ENCODE results near the gene SNTG2.
"Not testable (repeated sequence)": the region's sequence is repeated elsewhere in the genome, so short reads cannot be mapped to it uniquely, and the experiment has no call there.

Gene SNTG2

GRCh38 chr2:1367601-1368000, 417.0 kb downstream of the SNTG2 start:
- no peak for DNase-seq

DNA sequence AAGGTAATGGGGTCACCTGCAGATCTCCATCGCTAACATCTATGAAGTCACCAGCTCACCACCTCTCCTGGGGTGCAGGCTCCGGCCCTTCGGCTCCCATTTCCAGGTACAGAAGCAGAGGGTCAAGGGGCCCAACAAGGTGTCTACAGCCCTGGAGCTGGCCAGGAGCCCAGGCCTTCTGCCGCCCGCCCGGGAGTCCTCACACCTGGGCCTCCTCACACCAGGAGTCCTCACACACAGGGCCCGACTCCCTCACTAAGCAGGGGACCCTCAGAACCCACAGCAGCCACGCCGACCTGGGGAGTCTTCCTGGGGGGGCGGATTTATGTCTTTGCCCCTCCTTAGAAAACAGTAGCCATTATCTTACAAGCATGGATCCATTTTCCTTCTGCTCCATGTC, 419.3 kb downstream of the SNTG2 start:
- no peak for DNase-seq

GRCh38 chr2:1370461-1370860, 419.8 kb downstream of the SNTG2 start:
- DNase-seq, result no peak

DNA sequence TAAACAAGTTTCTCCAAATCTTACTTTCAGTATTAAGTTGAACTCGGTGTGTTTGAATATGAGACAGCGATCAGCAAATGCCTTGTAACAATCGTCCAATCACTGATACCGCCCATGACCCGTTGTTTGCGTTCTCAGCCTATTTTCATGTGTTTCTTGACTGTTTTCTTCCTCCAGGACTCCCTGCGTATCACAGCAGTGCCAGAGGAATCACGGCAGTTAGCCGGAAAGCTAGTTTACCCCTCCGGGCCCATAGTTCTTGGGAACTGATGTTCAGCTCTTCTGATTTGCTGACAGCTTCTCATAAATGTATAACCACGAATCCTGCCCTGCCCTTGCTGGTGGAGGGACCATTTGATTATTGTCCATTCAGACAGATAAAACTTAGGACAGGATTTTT, 420.4 kb downstream of the SNTG2 start:
- no peak for DNase-seq

- no peak for DNase-seq
Observed at GRCh38 chr2:1373830-1374229, 423.2 kb downstream of the SNTG2 start.

DNA sequence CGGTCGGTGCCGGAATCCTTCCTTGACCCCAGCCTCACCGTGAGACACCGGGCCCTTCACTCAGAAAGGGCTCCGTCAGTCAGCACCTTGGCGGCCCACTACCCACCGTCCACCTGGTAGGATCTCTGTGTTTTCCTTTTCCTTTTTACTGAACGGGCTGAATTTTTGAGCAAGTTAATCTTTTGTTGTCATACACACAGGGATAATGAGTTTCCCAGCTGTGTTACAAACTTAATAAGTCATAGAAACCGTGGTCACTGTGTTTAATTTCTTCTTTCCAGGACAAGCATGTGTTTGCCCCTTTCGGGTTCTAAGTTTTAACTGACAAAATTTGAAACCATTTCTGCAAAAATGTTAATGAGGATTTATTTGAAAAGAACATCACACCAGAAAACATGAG, 423.6 kb downstream of the SNTG2 start:
- DNase-seq, result no peak

- DNase-seq, result no peak
Observed at GRCh38 chr2:1375794-1376193, 425.1 kb downstream of the SNTG2 start.

GRCh38 chr2:1377473-1377872, 426.8 kb downstream of the SNTG2 start:
- DNase-seq, result no peak

DNA sequence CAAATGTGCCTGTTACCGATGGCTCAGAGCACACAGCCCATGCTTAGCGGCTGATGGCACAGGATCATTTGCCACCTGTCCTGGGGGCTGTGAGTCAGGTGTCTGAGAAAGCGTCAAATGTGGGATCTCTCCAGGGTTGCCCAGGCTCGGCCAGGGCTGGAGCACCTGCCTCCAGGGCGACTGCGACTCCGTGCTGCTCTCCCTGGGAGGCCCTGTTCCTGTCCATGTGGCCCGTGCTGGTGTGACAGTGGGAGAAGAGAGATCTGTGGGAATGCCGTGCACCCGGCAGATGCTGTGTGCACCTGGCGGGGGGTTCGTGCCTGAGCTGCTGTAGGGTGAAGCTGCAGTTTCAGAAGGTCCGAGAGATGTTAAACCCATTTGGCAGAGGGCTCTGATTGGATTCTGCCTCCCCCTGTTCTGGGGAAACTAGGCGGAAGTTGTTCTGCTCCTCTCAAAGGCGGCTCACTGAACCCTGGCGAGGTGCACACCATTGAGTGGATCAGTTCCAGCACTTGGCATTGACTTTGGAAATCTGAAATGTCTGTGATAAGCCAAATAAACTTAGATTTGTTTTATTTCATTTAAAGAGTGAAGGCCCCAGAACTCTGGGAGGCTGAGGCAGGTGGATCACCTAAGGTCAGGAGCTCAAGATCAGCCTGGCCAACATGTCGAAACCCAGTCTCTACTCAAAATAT, 428.0 kb downstream of the SNTG2 start:
- no peak for DNase-seq

GRCh38 chr2:1381644-1382043, 431.0 kb downstream of the SNTG2 start:
- no peak for DNase-seq

DNA sequence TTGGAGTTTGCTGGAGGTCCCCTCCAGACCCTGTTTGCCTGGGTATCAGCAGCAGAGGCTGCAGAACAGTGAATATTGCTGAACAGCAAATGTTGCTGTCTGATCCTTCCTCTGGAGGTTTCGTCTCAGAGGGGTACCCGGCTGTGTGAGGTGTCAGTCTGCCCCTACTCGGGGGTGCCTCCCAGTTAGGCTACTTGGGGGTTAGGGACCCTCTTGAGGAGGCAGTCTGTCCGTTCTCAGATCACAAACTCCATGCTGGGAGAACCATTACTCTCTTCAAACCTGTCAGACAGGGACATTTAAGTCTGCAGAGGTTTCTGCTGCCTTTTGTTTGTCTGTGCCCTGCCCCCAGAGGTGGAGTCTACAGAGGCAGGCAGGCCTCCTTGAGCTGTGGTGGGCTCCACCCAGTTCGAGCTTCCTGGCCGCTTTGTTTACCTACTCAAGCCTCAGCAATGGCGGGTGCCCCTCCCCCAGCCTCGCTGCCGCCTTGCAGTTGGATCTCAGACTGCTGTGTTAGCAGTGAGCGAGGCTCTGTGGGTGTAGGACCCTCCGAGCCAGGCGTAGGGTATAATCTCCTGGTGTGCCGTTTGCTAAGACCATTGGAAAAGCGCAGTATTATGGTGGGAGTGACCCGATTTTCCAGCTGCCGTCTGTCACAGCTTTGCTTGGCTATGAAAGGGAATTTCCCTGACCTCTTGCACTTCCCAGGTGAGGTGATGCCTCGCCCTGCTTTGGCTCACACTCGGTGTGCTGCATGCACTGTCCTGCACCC, 437.5 kb downstream of the SNTG2 start:
- DNase-seq, result not testable (repeated sequence)

GRCh38 chr2:1390118-1390517, 439.5 kb downstream of the SNTG2 start:
- not testable (repeated sequence) for DNase-seq

GRCh38 chr2:1393321-1393720, 442.7 kb downstream of the SNTG2 start:
- no peak for DNase-seq

- no peak for DNase-seq
Observed at GRCh38 chr2:1394709-1395408, 444.2 kb downstream of the SNTG2 start.

DNA sequence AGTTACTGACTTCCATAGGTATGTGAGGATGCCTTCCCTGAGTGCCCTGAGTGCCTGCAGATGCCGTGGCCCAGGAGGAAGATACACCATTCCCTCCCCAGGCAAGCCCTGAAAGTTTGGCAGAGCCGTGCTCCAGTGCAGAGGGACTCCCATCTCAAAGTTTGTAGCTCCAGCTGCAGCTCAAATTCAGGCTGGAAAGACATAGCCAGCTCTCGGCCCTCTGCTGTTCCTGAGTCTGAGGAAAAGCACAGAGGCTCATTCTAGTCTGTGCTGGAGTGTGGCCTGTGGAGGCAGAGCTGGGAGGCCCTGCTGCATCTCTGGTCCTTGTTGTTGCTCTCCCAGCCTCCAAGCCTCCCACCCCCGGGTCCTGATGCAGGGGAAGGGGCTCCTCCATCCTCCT, 446.7 kb downstream of the SNTG2 start:
- DNase-seq, result no peak

DNA sequence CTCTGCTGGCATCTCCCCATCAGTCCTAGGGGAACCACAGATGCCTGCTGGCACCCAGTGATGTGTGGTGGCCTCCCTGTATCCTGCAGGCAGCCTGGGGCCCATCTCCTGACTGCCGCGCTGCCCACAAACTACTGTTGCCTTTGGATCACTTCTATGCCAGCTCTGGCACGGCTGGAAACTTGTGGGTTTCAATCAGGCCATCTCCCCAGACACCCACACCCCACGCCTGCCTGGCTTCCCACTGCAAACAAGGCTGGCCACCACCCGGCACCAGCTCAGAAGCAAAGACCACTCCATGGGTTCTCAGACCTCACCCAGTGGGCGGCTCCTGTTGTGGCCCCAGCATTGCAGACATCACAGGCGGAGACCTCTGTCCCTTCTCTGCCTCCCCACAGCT, 447.5 kb downstream of the SNTG2 start:
- no peak for DNase-seq

DNA sequence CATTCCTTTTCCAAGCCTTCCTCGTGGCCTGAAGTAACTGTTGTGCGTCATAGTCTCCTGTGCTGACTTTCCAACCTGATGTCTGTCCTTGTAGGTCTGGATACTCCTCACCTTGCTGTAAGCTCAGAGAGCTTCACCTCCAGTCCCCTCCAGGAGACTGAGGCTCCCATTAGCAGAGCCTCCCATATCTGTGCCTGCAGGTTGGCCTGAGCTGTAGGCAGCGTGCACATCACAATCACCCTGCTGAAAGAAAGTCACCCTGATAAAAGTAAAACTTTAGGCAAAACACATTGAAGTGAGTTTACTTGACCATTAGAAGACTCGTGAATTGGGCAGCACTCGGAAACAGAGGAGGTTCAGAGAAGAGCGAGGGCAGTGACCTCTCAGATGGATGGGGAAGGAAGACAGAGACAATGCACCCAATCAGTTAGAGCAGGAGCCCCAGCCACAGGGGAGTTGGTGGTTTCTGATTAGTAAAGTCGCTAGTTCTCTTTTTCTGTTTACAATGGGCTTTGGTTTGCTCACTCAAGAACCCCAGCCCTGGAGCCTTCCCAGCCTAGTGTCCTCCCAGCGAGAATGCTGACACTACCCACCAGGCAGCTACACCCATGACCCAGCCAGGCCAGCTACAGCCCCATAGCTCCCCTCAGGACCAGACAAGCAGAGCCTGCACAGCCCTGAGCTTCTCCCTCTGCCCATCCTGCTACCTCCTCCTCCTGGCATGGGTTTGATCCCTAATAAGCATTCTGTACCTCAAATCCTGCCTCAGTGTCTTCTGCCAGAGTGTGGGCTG, 450.5 kb downstream of the SNTG2 start:
- no peak for DNase-seq

DNA sequence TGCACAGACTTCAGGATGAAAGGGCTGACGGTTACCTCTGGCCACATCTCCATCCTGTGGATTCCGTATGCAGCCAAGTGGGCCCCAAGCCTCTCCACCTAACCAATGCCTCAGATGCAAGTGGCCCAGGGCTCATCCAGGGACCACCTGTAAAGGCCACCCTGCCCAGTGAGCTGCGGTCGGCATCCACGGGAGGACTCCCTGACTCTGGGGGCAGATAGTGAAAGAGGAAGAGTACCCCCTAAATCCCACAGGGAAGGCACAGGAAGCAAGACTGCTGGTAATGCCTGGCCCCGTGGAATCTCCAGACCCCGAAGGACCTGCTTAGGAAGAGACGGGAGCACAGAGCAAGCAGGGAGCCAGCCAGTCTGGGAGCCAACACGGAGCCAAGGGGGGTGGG, 451.4 kb downstream of the SNTG2 start:
- no peak for DNase-seq

GRCh38 chr2:1403565-1403964, 452.9 kb downstream of the SNTG2 start:
- no peak for DNase-seq

GRCh38 chr2:1405124-1405523, 454.5 kb downstream of the SNTG2 start:
- no peak for DNase-seq

- no peak for DNase-seq
Observed at GRCh38 chr2:1405967-1406366, 455.3 kb downstream of the SNTG2 start.

DNA sequence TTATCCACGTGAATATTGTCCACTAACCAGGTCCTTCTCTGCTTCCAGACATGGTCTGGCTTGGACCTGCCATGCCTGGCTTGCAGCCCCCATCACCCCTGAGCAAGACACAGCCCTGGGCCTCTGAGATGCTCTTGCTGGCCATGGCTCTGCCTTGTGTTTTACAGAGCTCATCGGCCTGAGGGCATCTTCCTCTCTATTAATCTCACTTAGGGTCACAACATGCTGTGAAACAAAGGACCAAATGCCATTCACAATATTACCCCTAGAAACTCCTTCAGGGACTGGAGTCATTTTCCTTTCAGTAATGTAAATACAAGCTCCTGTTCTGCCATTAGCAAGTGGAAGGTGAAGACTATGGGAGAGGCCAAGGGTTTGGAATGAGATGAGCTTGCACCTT, 455.8 kb downstream of the SNTG2 start:
- no peak for DNase-seq

All from amygdala (tissue), 56 donors.